Astrocyte of the cerebellum (primary cell): ENCODE measurements around the gene SLC26A4.
"Not testable (repeated sequence)": the region's sequence is repeated elsewhere in the genome, so short reads cannot be mapped to it uniquely, and the experiment has no call there.

Experiments used
- DNase-seq: peaks from one replicate; pipeline ENCODE4 v3.0.0-alpha.2; 2011; ENCODE audit warnings: low read depth
- H3K4me3 ChIP-seq: 2 replicates; pipeline ENCODE4 v1.5.1; 2011; ENCODE audit warnings: mild to moderate bottlenecking, low read depth, low read length, moderate library complexity
- CTCF ChIP-seq: IDR thresholded peaks from 2 replicates; pipeline ENCODE4 v1.5.1; 2012; ENCODE audit warnings: low read length, low read depth, moderate library complexity, mild to moderate bottlenecking; ENCODE audit errors: missing control alignments
- in situ Hi-C: cut with HindIII; loops from 2 replicates; pipeline ENCODE4 v1.10.0; 2017; ENCODE audit warnings: low sequenced_read_pairs

SLC26A4 gene

GRCh38 chr7:107638594-107638993, 22.0 kb upstream of the SLC26A4 start:
- no peak for DNase-seq
- no peak for TF ChIP-seq CTCF
- in situ Hi-C loops, result no loop called here
- no peak overlapping the region for H3K4me3 ChIP-seq

DNA sequence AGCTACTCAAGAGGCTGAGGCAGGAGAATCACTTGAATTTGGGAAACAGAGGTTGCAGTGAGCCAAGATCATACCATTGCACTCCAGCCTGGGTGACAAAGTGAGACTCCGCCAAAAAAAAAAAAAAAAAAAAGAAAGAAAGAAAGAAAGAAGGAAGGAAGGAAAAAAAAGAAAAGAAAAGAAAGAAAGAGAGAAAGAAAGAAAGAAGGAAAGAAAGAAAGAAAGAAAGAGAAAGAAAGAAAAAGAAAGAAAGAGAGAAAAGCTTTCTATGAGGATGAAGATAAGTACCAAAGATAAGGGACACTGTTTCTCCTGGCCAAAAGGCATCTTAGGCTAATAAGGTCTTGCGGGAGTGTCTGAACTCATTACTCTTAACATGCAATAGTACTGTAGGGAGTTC, 21.6 kb upstream of the SLC26A4 start:
- DNase-seq, H3K4me3 ChIP-seq, in situ Hi-C loops: not testable (repeated sequence)

DNA sequence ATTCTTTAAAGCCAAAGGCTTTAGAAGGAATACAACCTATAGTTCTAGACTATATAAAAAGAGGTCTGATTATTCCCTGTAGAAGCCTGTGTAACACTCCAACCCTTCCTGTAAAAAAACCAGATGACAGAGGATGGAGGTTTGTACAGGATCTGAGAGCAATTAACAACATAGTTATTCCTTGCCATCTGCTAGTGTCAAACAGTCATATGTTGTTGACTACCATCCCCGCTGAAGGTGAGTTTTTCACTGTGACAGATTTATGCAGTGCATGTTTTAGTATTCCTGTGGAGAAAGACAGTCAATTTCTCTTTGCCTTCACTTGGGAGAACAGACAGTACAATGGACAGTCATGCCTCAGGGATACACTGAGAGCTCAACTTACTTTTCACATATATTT, 19.0 kb upstream of the SLC26A4 start:
- DNase-seq, result no peak
- in situ Hi-C loops, result loop anchor here (5.0 kb wide), 1 partner anchor 36 kb away; no protein-coding TSS in a partner anchor
- H3K4me3 ChIP-seq, result no peak overlapping the region

DNA sequence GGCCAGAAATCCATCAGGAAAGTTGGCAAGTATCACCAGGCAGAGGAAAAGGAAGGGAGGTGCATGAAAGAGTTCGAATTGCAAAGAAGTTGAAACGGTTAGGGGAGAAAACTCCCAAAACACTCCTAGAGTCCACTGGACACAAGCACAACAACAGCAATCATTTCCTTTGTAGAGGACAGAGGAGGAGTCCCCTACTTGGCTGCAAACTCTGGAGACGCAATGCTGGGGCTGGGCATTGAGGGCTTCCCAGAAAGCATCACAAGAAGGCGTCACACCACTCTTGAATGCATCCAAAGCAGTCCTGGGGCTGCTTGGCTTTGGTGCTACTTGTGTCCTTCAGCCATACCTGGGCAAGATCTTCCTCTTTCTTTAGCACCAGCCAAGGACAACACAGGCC, 18.1 kb upstream of the SLC26A4 start:
- no peak for DNase-seq
- in situ Hi-C loops, result loop anchor here (5.0 kb wide), 1 partner anchor 35 kb away; no protein-coding TSS in a partner anchor
- TF ChIP-seq CTCF, result no peak
- no peak overlapping the region for H3K4me3 ChIP-seq

More for the DNA sequence above, 19.0 kb upstream of the SLC26A4 start:
- TF ChIP-seq CTCF, result no peak

DNA sequence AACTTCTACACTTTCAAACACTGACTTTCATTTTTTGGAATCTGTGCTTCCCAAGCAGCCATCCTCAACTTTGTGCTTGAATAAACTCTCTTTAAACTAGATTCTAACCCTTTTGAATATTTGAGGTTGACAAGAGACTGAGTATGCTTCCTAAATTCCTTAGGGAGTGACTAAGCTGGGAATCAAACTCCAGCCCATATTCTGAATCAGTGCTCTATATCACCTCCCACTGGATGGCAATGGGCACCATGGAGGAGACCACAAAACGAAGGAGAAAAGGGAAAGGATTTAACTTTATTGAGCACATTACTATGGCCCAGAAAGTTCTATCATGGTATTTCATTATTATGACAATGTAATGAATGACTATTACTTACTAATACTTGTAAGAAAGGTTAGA, 17.2 kb upstream of the SLC26A4 start:
- no peak overlapping the region for H3K4me3 ChIP-seq
- peak; percentile 26 for DNase-seq
- TF ChIP-seq CTCF, result peak; percentile 29
- in situ Hi-C loops, result loop anchor here (5.0 kb wide), 1 partner anchor 34 kb away; no protein-coding TSS in a partner anchor

GRCh38 chr7:107643938-107644308, 16.7 kb upstream of the SLC26A4 start:
- H3K4me3 ChIP-seq, result no peak overlapping the region
- no peak for DNase-seq
- TF ChIP-seq CTCF, result no peak
- in situ Hi-C loops, result loop anchor here (5.0 kb wide), 1 partner anchor 33 kb away; no protein-coding TSS in a partner anchor

- TF ChIP-seq CTCF, result no peak
- no peak overlapping the region for H3K4me3 ChIP-seq
- DNase-seq, result no peak
- in situ Hi-C loops, result loop anchor here (5.0 kb wide), 1 partner anchor 33 kb away; no protein-coding TSS in a partner anchor
These were observed 16.2 kb upstream of the SLC26A4 start for GRCh38 chr7:107644309-107644974.
